Neural cell (in vitro differentiated cells): Measurements from ENCODE around the gene CELA2B. TPM values are rescaled to one million over a fixed set of nuclear protein-coding genes. Genes with fewer than 3 reads are reported as not detected.
"Not testable (repeated sequence)": the region's sequence is repeated elsewhere in the genome, so short reads cannot be mapped to it uniquely, and the experiment has no call there.

Experiments used
- H2AFZ ChIP-seq: fragments of 200-600, 300-800 bp; sonication (generic), shearing (Covaris generic); 2 replicates; pipeline ENCODE4 v1.6.0; 2014; ENCODE audit warnings: low read depth, mild to moderate bottlenecking, antibody characterized with exemption, low read length, moderate library complexity
- H3F3A ChIP-seq: fragments of 200-600 bp; shearing (Covaris generic); 2 replicates; pipeline ENCODE4 v1.6.1; 2016; ENCODE audit warnings: mild to moderate bottlenecking, moderate library complexity, mixed read lengths, antibody characterized with exemption, low read length; ENCODE audit not compliant: insufficient read depth, poor library complexity, severe bottlenecking
- H3K27ac ChIP-seq: fragments of 200-600, 300-800 bp; sonication (generic), shearing (Covaris generic); 2 replicates; pipeline ENCODE4 v1.5.1; 2014; ENCODE audit warnings: mild to moderate bottlenecking, low read length, moderate library complexity
- H3K27me3 ChIP-seq: fragments of 300-800, 200-600 bp; sonication (generic), shearing (Covaris generic); 2 replicates; pipeline ENCODE4 v1.6.0; 2014; ENCODE audit warnings: mild to moderate bottlenecking, low read depth, low read length, moderate library complexity; ENCODE audit not compliant: insufficient read depth
- H3K36me3 ChIP-seq: fragments of 300-800, 200-600 bp; sonication (generic), shearing (Covaris generic); 2 replicates; pipeline ENCODE4 v1.5.1; 2014; ENCODE audit warnings: mild to moderate bottlenecking, antibody characterized with exemption, low read length, moderate library complexity; ENCODE audit not compliant: insufficient read depth
- H3K4me2 ChIP-seq: fragments of 300-800, 200-600 bp; sonication (generic), shearing (Covaris generic); 2 replicates; pipeline ENCODE4 v1.6.0; 2014; ENCODE audit warnings: mild to moderate bottlenecking, low read length
- H3K4me3 ChIP-seq: fragments of 300-800, 200-600 bp; sonication (generic), shearing (Covaris generic); 2 replicates; pipeline ENCODE4 v1.5.1; 2014; ENCODE audit warnings: mild to moderate bottlenecking, low read length, moderate library complexity
- H3K79me2 ChIP-seq: fragments of 200-600 bp; shearing (Covaris generic); replicated peaks from 2 replicates; pipeline ENCODE4 v1.6.0; 2014; ENCODE audit warnings: mild to moderate bottlenecking, low read length, moderate library complexity; ENCODE audit not compliant: insufficient read depth
- H3K9ac ChIP-seq: fragments of 300-800, 200-600 bp; sonication (generic), shearing (Covaris generic); 2 replicates; pipeline ENCODE4 v1.6.1; 2016; ENCODE audit warnings: mild to moderate bottlenecking, low read length, mixed read lengths
- H3K9me2 ChIP-seq: fragments of 200-600 bp; shearing (Covaris generic); 2 replicates; pipeline ENCODE4 v1.6.1; 2016; ENCODE audit warnings: mild to moderate bottlenecking, low read length, mixed read lengths; ENCODE audit not compliant: insufficient read depth
- H3K9me3 ChIP-seq: fragments of 200-600, 300-800 bp; sonication (generic), shearing (Covaris generic); 2 replicates; pipeline ENCODE4 v1.6.1; 2016; ENCODE audit warnings: mild to moderate bottlenecking, mixed run types, low read length, moderate library complexity, mixed read lengths
- H4K20me1 ChIP-seq: fragments of 200-600 bp; shearing (Covaris generic); 2 replicates; pipeline ENCODE4 v1.6.1; 2016; ENCODE audit warnings: mild to moderate bottlenecking, mixed run types; ENCODE audit not compliant: insufficient read depth
- CTCF ChIP-seq: fragments of 450-650 bp; IDR thresholded peaks from 2 replicates; pipeline ENCODE4 v1.5.1; 2014; ENCODE audit warnings: antibody characterized with exemption, mild to moderate bottlenecking, moderate library complexity; ENCODE audit not compliant: poor library complexity, severe bottlenecking
- EP300 ChIP-seq: fragments of 450-650 bp; conservative IDR thresholded peaks from 2 replicates; pipeline ENCODE4 v1.6.1; 2014; ENCODE audit warnings: antibody characterized with exemption, mild to moderate bottlenecking, moderate library complexity; ENCODE audit not compliant: poor library complexity, severe bottlenecking
- EZH2 ChIP-seq: fragments of 200-600, 300-800 bp; shearing (Covaris generic), sonication (generic); IDR thresholded peaks from 2 replicates; pipeline ENCODE4 v1.6.1; 2014; ENCODE audit warnings: antibody characterized with exemption, low read length, borderline replicate concordance, mild to moderate bottlenecking; ENCODE audit not compliant: insufficient read depth, poor library complexity, severe bottlenecking
- MXI1 ChIP-seq: fragments of 450-650 bp; conservative IDR thresholded peaks from 2 replicates; pipeline ENCODE4 v1.6.1; 2014; ENCODE audit warnings: antibody characterized with exemption, mild to moderate bottlenecking; ENCODE audit not compliant: poor library complexity, severe bottlenecking
- POLR2AphosphoS5 ChIP-seq: IDR thresholded peaks from 2 replicates; pipeline ENCODE4 v1.6.1; 2012
- RAD21 ChIP-seq: fragments of 450-650 bp; conservative IDR thresholded peaks from 2 replicates; pipeline ENCODE4 v1.6.1; 2014; ENCODE audit warnings: antibody characterized with exemption, mild to moderate bottlenecking, moderate library complexity
- SMC3 ChIP-seq: fragments of 450-650 bp; conservative IDR thresholded peaks from 2 replicates; pipeline ENCODE4 v1.6.1; 2014; ENCODE audit warnings: antibody characterized with exemption, mild to moderate bottlenecking, moderate library complexity; ENCODE audit not compliant: poor library complexity
- TAF1 ChIP-seq: IDR thresholded peaks from 2 replicates; pipeline ENCODE4 v1.6.1; 2012; ENCODE audit warnings: low read depth
- polyA plus RNA-seq: library from polyadenylated mRNA; depleted of rRNA; stranded (reverse); fragments of >200 nt; gene quantifications from 2 replicates; pipeline ENCODE4 v1.2.3, GENCODE V29; 2014
- TF ChIP-seq, protein P1 (sequence below): IDR thresholded peaks from 2 replicates; pipeline ENCODE4 v1.6.1; 2012; ENCODE audit warnings: borderline replicate concordance

CELA2B gene
- polyA plus RNA-seq, 1 donor from 2014 or later = not detected

- Histone ChIP-seq H4K20me1 (no peaks in the 10 kb centered on the region), H3K9me2 (no peaks in the 10 kb centered on the region), H3K36me3 (no peaks in the 10 kb centered on the region), H3K9ac (no peak overlapping the region), H3K27ac (no peak overlapping the region), H3K4me3 (no peak overlapping the region), H3F3A (no peaks in the 10 kb centered on the region), H3K79me2 (no peaks in the 10 kb centered on the region), H3K9me3 (no peaks in the 10 kb centered on the region), H3K4me2 (no peak overlapping the region), H3K27me3 (no peaks in the 10 kb centered on the region), H2AFZ (no peak overlapping the region)
- TF ChIP-seq SMC3 (no peak), EP300 (no peak), RAD21 (no peak), CTCF (no peak), POLR2AphosphoS5 (no peak), EZH2 (no peak), MXI1 (no peak), TAF1 (no peak)
- TF ChIP-seq, protein P1, sequence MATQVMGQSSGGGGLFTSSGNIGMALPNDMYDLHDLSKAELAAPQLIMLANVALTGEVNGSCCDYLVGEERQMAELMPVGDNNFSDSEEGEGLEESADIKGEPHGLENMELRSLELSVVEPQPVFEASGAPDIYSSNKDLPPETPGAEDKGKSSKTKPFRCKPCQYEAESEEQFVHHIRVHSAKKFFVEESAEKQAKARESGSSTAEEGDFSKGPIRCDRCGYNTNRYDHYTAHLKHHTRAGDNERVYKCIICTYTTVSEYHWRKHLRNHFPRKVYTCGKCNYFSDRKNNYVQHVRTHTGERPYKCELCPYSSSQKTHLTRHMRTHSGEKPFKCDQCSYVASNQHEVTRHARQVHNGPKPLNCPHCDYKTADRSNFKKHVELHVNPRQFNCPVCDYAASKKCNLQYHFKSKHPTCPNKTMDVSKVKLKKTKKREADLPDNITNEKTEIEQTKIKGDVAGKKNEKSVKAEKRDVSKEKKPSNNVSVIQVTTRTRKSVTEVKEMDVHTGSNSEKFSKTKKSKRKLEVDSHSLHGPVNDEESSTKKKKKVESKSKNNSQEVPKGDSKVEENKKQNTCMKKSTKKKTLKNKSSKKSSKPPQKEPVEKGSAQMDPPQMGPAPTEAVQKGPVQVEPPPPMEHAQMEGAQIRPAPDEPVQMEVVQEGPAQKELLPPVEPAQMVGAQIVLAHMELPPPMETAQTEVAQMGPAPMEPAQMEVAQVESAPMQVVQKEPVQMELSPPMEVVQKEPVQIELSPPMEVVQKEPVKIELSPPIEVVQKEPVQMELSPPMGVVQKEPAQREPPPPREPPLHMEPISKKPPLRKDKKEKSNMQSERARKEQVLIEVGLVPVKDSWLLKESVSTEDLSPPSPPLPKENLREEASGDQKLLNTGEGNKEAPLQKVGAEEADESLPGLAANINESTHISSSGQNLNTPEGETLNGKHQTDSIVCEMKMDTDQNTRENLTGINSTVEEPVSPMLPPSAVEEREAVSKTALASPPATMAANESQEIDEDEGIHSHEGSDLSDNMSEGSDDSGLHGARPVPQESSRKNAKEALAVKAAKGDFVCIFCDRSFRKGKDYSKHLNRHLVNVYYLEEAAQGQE = no peak
These were observed 12.5 kb downstream of the CELA2B start for GRCh38 chr1:15488371-15488770.

GRCh38 chr1:15489052-15489736 is 13.3 kb downstream of the CELA2B start:
- no peaks in the 10 kb centered on the region for H3K9me2 ChIP-seq
- no peaks in the 10 kb centered on the region for H3K36me3 ChIP-seq
- no peak overlapping the region for H3K4me3 ChIP-seq
- no peak for TF ChIP-seq RAD21
- TF ChIP-seq SMC3 = no peak
- no peak for TF ChIP-seq EP300
- no peak for TF ChIP-seq POLR2AphosphoS5
- TF ChIP-seq CTCF = no peak
- no peak for TF ChIP-seq EZH2
- no peak for TF ChIP-seq MXI1
- TF ChIP-seq, protein P1 = no peak
- TF ChIP-seq TAF1 = no peak
- H3K9me3 ChIP-seq = no peaks in the 10 kb centered on the region
- no peak overlapping the region for H3K4me2 ChIP-seq
- H3K27ac ChIP-seq = no peak overlapping the region
- H3K79me2 ChIP-seq = no peaks in the 10 kb centered on the region
- H2AFZ ChIP-seq = no peak overlapping the region
- no peaks in the 10 kb centered on the region for H4K20me1 ChIP-seq
- H3F3A ChIP-seq = no peaks in the 10 kb centered on the region
- H3K9ac ChIP-seq = no peak overlapping the region
- no peaks in the 10 kb centered on the region for H3K27me3 ChIP-seq

DNA sequence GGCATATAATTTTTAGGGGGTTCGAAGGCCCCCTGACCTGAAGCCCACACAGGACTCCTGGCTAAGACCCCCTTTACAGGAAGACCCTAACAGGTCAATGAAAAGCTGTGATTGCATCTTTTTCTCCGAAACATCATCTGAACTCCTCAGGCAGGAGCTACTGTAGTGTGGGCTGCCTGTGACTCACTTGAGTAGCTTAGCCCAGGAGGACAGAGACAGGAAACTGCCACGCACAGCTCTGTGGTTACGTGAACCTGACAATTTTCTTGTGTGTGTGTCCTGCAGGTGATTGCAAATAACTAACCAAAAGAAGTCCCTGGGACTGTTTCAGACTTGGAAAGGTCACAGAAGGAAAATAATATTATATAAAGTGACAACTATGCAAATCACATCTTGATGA is 15.1 kb downstream of the CELA2B start:
- not testable (repeated sequence) for H3K4me2 ChIP-seq, H3K9me3 ChIP-seq, H3K9ac ChIP-seq, H3K4me3 ChIP-seq, H3K9me2 ChIP-seq, H2AFZ ChIP-seq, H3K27ac ChIP-seq, H3K27me3 ChIP-seq, H4K20me1 ChIP-seq, H3K36me3 ChIP-seq, H3F3A ChIP-seq, H3K79me2 ChIP-seq
